Measurements from ENCODE around the gene PLXNA4. TPM values are rescaled to one million over a fixed set of nuclear protein-coding genes. Genes with fewer than 3 reads are reported as not detected.

Gene PLXNA4
- total and polyA plus RNA-seq, 9 of the 15 experiments (the other 6 are each of a cell fraction or from before 2014, with no cell fraction given): under 0.01 to 0.09 TPM; not detected in 7

- TF ChIP-seq ZFP91 (CRISPR knock-in tag; IDR thresholded peaks at IDR 0.05) (no peak), RB1 (IDR thresholded peaks at IDR 0.05; ENCODE audit: low read depth) (no peak), ZBTB17 (CRISPR knock-in tag; IDR thresholded peaks at IDR 0.05) (peak; percentile 51; the same call in 1 of the 2 replicates), CCAR2 (IDR thresholded peaks at IDR 0.05; ENCODE audit: low read depth, low read length) (no peak), ZBTB43 (CRISPR knock-in tag; IDR thresholded peaks at IDR 0.05) (no peak), EP400 (IDR thresholded peaks at IDR 0.05) (no peak), KLF16 (IDR thresholded peaks at IDR 0.05) (peak; percentile 97), FOXP4 (CRISPR knock-in tag; IDR thresholded peaks at IDR 0.05; ENCODE audit: borderline replicate concordance) (0 out of 2 replicates have a peak, but pooled peaks have one; percentile 70), HES1 (IDR thresholded peaks at IDR 0.05; ENCODE audit: low read depth) (peak; percentile 83), ZNF143 (CRISPR knock-in tag; IDR thresholded peaks at IDR 0.05) (no peak), ZNF511 (CRISPR knock-in tag; IDR thresholded peaks at IDR 0.05) (no peak), MAFK (IDR thresholded peaks at IDR 0.05; ENCODE audit: low read length) (peak; percentile 36; the same call in 1 of the 2 replicates), PTTG1 (tag; IDR thresholded peaks at IDR 0.05; ENCODE audit: low read depth) (no peak), C11orf30 (IDR thresholded peaks at IDR 0.05; ENCODE audit: low read depth) (peak; percentile 84), HMBOX1 (IDR thresholded peaks at IDR 0.05) (no peak), ID3 (CRISPR knock-in tag; IDR thresholded peaks at IDR 0.05) (no peak), ID3 (tag; IDR thresholded peaks at IDR 0.05) (peak; percentile 96), E4F1 (CRISPR knock-in tag; IDR thresholded peaks at IDR 0.05; ENCODE audit: borderline replicate concordance) (no peak)
These were observed 86.5 kb downstream of the PLXNA4 start (continued) for GRCh38 chr7:132489776-132490237.
